HG02623 (cell line): ENCODE data around the gene ISCA2.

Experiments used
- ATAC-seq: cut with Tn5 transposase; IDR thresholded peaks from one replicate; pipeline ENCODE4 v1.9.1; 2021; ENCODE audit warnings: moderate library complexity; ENCODE audit not compliant: unreplicated experiment

The ISCA2 gene

DNA sequence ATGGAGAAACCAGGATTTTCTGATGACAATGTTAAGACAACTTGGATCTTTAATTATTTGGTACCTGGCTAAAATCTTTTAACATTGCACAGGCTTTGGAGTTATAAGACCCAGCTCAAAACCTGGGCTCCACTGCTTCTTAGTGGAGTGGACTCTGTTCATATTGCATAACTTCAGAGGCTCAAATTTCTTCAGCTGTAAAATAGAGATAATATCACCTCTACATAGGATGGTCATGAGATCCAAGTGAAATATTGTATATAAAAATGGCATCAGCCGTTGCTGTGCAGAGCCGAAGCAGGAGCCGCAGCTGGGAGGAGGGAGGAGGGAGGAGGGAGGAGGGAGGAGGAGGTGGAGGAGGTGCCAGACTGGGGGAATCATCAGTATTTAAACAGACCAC, 11.0 kb upstream of the ISCA2 start:
- no peak for ATAC-seq

DNA sequence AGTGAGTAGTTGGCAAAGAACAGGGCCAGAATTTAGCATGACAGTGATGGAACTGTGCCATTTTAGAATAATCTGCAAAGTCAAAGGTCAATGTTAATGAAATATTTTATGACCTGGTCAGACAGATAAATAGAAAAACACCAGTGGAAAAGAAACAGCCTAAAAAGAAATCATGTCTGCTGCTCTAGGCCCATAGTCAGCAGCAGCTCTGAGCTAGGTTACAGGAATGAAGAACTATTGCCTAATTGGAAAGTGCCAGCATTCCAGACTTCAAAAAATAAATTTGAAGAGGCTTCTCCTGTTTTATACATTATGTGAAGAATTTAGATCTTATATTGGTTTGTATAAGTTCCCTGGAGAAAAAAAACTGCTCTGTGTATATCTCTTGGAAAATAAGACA, 10.2 kb upstream of the ISCA2 start:
- ATAC-seq = no peak

DNA sequence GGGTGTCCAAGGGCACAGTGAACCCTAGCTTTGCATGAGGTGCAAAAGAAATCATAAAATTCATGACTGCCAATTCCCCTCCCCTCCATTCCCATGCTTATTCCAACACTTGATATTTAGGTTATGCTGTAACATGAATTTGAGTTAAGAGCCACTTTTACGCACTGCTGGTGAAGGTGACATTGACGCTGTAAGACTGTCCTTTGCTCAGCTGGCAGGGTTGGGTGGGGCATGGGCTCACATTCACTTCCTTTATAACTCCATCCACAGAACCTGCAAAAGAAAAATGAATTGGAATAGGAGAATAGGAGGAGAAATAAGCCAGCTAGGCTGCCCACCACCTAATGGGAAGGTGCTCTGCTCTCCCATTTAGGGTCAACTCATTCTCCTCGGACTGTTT, 7.4 kb upstream of the ISCA2 start:
- no peak for ATAC-seq

DNA sequence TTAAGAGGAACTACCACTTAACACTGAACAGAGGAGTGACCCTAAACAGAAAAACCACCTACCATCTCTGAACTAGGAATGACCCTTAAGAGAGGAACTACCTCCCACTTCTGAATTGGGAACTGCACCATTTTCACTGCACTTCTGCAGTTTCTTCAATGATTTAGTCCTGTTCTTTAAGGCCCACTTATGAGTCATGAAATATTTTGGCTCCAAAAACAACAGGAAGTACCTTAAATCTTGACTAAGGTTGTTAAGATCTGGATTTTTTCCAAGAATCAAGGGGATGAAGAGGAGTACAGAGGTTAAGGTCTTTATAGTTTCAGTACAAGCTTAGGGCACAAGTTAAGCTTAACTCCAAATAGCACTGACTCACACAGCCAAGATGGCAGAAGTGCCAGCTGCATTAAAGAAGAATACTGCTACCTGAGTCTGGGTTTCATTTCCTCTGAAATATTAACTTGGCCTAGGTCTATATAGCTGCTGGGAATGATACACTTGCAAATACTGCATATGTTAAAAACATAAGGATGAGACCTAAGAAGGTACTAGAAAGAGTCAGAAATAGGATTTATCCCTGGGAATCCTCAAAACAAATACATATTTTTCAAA, 4.7 kb upstream of the ISCA2 start:
- no peak for ATAC-seq

DNA sequence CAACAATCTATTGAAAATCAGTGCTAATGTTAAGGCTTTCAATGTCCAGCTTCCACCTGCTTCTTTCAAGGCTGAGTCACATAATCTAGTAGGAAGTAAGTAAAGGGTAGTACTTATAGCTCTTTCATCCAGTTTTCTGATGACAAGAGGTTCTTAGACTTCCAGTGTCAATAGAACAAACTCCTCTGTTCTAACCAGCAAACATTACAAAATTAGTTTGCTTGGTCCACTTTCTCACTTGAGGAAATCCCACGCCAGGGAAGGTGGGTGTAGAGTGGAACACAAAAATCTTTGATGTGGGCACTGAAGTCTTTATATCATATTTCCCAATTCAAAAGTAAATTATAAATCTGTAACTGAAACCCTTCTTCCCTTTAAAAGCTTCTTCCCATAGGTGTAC, 3.1 kb upstream of the ISCA2 start:
- ATAC-seq = no peak

DNA sequence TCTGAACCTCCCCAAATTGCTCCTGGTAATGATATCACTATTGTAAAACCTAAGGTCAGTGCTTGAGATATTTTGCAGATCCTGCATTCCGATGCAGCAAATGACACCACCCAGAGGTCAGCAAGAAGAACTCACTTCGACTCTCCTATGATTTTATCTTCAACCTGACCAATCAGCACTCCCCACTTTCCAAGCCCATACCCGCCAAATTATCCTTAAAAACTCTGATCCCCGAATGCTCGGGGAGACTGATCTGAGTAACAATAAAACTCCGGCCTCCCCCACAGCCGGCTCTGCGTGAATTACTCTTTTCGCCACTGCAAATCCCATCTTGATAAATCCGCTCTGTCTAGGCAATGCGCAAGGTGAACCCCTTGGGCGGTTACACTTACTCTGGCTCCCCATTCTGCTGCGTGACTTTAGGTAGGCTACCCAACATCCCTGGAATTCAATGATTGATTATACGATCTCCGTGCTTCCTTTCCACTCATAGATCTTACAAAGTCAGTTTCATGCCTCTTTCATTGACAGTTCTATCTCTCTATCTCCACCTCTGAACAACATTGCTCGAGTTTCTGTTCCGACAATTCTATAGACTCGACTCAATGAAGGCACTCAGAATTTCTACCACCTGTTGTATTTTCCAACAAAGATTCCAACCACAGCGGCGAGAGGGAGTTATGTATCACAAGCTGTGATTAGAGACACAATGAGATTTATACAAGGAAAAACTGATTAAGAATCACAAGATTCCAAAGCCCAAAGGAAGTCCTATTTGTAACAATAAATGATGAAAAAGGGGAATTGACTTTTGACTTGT, 1.4 kb upstream of the ISCA2 start:
- no peak for ATAC-seq

DNA sequence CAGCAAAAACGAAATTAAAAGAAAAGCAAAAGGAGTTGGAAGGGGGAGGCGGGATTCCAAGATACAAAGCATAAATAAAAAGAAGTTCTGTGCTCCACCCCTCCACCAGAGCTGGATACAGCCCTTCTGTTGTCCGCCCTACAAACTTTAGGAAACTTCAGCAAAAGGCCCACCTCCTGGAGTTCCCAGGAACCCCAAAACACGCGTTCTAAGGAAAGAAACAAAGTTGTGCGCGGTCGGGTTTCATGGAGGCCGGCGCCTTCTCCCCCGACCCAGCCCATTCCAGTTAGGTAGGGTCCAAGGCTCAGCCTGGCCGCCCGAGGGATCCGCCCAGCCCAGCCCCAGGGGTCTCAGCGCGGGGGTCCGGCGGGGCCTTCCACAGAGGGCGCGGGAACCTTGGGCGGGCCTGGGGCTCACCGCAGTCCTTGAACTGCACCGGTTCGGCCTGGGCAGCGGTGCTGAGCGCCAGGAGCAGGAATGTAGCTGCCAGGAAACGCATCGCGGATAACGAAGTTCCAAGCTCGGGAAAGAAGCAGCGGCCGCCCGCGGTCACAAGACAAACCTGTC, 706 bp upstream of the ISCA2 start, which contains the start of gene NPC2:
Gene NPC2, minus strand, starts transcription at position 530 of the 567 bp plus-strand sequence. Its CDS starts 31 bp downstream, at position 499.
- ATAC-seq = peak; percentile 6

DNA sequence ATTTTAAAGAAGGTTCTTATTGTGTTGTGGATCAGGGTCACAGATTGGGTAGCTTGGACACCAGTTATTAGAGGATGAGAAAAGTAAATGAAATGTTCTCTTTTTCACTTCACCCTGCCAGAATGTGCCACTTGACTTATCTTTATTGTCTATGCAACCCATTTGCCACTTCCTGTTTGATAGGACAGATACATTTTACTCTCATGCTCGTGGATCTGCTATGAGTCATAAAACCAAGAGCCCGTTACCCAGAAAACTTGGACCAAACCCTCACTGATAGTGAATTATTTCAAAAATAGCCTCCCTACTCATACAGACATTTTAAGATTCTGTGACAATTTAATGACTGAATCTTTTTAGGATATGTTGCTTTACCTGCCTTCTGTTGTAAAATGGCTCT, 1.8 kb downstream of the ISCA2 start:
- ATAC-seq = no peak

DNA sequence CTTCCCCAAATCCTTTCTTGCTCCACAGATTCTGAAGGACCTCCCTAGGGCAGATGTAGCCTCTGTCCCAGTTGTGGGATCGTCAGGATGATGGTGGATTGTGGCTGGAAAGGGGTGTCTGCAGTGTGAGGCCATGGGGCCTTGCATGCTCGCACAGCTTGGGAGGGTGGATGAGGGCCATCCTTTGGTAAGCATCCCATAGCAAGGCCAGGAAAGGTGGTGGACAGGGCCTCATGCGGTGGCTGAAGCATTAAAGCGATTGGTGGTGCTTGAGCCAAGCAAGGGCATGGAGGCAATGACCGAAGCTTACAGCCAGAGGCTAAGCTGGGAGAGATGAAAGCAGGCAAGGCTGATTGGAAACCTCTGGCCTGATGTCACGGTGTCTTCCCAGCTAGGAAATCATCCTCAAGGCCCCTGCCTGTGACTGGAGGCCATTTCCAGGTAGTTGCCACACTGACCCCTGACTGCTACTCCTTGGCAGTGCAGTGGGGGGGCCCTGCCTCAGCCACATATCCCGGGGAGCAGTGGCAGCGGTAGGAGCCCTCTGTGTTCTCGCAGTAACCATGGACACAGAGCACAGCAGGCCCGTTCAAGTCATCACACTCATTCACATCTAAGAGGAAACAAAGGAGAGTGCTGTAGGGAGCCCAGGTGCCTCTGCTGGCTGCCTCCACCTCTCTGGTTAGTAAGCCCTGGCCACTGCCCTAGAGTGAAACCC, 7.0 kb downstream of the ISCA2 start:
- ATAC-seq = no peak

DNA sequence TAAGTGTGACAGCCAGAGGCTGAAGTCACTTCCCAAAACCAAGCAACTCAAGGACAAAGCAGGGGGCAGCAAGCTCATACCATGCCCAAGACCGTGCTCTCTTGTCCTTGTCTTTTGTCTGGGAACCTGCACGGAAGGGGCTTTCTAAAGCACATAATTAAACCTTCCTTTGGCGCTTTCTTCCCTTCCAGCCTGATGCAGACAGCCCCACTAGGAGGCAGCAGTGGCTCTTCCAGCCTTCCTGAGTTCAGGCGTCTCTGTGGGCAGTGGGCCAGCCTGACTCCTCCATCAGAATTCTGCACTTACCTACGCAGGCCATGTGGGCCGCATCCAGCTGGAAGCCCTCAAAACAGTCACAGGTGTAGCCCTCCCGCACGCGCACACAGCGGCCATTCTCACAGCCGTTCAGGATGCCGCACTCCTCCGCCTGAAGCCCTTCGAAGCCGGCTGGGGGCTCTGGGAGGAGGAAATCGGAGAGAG, 7.6 kb downstream of the ISCA2 start:
- ATAC-seq = no peak

DNA sequence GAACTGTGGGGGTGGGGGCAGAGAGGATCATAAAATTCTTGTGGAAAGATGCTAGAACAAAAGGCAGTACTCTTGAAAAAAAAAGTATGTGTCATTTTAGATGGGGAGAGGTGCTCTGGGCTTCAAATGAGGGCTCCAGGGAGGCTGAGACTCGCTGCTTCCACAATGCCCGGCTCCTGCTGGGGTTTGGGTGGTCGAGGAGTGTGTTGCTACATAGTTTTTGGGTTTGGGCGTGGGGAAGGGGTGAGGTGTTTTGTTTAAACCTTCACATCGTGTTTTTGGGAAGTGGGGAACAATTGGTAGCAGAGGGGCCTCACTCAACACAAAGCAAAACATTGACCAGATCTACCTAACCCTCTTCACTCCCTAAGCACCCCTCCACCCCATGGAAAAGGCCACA, 8.1 kb downstream of the ISCA2 start:
- ATAC-seq = no peak

DNA sequence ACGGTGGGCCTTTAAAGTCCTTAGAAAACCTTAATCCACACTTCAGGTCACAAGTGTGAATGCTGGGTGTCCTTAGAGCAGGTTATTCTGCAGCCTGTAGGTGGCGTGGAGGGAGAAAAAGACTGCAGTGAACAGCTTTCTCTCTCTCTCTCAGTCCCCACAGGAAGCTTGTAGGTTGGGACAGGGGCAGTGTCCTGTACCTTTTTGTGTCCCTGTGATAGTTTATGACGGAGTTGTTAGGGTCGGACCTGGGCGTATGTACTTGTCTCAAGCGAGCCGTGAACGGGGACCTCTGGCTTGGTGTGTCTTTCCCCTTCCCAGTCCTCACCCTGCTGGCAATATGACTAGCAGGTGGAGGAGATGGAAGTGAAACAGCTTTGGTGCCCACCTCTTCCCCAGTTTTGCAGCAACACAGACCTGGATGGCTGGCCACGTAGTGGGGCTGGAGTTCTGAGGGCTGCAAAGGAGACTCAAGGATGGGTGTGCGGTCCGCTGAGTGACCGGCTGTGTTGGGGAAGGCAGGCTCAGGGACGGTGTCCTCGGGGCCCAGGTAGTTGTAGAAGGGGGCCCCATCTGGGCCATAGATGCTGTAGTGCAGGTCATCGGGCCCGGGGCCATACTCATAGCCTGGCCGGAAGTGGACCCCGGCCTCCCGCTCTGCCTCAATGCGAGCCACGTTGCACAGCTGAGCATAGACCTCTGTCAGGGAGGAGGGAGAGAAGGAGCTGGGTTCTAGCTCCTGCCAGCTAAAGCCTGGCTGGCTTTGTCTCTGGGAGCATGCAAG, 8.9 kb downstream of the ISCA2 start:
- no peak for ATAC-seq

DNA sequence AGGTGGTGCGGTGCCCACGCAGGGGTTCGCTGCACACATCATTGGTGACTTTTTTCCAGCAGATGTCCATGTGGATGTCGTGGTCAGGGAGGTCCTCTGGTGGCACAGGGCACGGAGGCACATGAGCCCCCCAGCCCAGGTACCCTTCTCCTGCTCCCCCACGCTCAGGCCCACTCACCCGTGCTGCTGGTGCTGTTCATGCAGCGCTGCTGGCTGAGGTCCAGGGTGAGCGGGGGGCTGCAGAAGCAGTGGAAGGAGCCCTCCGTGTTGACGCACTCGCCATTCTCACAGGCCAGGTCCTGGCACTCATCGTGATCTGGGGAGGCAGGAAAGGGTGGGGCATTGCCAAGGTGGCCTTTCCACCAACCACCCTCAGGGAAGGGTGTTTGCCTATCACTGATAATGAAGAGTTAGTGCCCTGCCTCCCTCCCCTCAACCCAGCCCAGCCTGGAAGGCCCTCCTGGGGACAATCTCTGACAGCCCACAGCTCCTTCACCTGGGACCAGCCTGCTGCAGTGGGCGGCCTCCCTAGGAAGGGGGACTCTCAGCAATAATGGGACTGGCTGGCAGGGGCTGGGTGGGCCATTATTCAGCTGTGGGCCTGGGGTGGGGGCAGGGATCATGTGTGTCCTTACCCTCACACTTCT, 9.8 kb downstream of the ISCA2 start:
- no peak for ATAC-seq

DNA sequence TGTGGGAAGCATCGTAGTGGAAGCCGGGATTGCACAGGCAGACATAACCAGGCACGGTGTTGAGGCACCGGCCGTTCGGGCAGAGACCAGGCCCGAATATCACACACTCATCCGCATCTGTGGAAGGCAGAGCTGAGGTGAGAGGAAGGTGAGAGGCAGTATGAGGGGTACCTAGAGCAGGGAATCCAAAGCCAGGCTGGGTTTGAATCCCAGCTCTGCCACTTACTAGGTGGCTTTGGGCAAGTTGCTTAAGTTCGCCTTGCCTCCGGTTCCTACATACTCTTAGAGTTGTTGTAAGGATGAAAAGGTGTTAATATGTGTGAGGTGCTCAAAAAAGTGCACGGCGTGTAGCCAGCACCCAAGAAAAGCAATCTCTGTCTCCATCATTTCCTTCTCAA, 10.4 kb downstream of the ISCA2 start:
- no peak for ATAC-seq

DNA sequence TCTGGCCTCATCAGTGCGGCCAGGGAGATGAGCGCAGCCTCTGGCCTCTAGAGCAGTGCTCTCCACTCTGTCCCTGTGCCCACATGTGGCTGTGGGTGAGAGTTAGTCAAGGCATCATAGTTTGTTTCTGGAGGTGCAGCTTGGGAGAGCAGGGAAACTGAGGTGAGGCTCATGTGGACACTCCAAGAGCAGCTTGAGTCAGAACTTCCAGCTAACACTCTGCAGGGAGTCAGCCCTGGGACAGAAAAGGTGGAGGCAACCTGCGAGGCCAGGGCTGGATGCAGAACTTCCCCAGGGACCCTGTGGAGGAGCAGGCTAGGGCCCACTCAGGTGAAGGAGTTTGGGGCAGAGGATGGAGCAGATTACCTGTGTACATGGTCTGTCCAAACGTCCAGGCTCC, 10.8 kb downstream of the ISCA2 start:
- ATAC-seq = no peak

DNA sequence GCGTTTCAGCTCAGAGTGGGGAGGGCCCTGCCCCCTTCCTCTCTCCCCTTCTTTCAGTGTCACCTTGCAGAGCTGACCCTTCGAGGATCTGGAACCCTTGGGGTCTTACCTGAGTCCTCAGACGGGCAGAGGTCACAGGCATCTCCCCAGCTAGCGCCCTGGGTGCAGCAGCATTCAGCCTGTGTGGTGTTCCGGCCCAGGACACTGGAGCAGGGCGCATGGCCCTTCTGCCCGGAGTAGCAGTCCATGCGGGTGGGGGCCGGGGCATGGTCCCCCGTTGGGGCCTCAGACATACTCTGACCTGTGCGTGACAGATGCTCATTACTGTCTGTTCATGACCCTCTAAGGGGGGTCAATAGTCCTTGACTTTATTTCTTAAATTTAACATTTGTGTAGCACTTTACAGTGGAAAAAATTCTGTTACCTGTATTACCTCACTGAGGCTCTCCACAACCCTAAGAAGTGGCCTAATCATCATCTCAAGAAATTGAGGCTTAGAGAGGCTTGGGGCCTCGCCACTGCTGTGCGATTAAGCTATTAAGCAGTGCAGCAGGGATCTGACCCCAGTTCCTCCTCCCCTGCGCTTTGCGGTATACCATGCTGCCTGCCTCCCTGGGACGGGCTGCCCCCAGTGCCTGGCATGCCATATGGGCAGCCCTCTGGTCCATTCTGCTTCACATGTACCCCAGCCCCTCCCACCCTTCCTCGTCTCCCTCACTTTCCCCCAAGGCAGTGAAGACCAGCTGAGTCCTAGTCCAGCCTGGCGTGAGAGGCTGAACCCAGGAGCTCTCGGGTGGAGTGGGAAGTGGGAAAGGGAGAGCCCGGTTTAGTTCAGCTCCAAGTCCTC, 11.5 kb downstream of the ISCA2 start:
- ATAC-seq = no peak

DNA sequence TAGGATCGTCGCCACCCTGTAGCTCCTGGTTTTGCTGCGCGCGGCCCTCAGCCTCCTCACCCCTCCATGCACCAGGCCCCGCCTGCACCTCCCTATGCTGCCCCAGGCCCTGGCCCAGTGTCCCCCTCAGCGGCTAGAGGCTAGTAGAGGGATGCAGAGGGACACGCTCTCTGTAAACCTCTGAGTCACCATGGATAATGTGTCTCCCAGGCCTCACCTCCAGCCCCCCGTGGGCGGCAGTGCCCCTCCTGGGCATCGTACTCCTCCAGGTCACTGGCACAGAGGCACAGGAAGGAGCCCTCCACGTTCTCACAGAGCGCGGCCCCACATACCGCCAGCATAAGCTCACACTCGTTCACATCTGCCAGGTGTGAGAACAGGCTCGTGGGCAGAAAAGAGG, 12.3 kb downstream of the ISCA2 start:
- ATAC-seq = no peak

DNA sequence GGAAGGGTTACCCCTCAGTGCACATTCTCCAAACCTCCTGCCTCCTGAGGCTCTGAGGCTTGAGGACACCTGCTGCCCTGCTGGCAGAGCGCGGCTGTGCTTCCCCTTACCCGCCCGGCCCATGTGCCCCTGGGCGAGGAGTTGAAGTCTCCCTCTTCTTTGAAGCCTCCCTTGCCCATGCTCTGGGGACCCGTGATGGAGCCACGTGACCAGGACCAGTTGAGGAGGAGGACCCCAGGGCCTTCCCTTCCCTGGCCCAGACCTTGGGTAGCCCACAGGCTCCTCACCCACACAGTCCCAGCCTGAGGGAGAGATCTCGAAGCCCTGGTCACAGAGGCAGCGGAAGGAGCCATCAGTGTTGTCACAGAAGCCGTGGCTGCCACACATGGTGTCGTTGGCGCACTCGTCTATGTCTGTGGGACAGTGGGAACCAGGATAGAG, 12.9 kb downstream of the ISCA2 start:
- no peak for ATAC-seq

DNA sequence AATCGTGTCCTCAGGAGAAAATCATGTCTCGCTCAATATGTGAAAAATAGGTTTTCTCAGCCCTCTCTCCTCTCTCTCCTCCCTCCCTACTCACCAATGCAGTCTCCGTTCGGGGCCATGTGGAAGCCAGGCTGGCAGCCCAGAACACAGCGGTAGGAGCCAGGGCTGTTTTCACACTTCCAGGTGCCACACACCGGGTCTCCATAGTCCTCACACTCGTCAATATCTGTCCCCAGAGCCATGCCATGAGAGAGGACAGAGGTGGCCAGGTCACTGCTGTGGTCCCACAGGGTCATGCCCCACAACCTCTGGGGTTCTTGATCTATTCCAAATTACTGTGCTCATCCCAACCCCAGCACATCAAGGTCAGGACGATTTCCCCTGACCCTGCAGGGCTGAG, 13.5 kb downstream of the ISCA2 start:
- ATAC-seq = no peak
